NOMO-1 treated with DMSO at 0.1 percent for 48 hours (cell line): Measurements from ENCODE around the gene PTPRN2.

ENCODE experiments used
- DNase-seq: peaks from one replicate; lab custom pipeline; 2025; ENCODE audit not compliant: unreplicated experiment; lab: John Stamatoyannopoulos, UW

Gene PTPRN2

DNA sequence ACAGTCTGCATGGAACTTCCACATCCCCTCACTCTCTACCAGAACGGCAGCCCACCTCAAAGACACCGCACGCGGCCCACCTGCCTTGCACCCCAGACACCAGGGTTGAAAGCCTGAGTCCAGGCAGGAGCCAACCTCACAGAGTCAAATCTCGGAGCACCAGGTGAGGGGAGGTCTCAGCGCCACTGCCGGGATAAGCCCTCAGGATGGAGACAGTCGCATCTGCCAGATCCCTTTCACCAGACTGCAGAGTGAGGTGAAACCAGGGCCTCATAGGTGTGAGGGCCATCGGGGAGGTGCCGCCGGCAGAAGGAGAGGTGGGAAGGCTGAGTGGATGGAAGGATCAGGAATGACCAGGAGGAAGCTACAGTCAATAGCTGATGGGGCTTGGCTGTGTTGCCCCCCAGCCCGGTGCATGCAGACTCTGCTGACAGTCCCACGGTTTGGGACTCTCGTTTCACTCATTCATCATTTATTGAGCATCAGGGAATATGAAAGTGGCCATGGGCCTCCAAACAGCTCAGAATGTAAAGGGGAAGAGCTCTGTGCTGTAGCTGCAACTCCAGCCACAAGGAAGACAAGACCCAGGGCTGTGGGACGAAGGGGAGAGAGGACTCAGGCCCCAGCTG lies 315.0 kb downstream of the PTPRN2 start:
- no peak for DNase-seq

DNA sequence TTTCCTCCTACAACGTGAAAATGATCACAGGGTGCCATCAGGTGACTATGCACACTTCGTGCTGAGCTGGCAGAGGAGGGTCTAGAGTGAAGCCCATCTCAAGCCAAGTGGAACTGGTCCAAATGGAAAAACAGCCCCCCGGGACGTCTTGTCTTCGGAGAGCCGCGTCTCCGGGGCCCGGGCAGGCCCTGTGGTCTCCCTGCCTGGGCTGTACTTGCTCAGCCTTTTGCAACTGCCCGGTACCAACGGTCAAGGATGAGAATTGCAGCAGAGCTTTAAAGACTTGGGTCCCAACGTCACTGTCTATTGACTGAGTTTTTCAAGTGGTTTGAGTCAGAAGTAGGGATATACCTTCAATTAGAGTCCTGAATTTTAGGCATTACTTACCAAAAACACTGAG lies 315.5 kb downstream of the PTPRN2 start:
- no peak for DNase-seq

DNA sequence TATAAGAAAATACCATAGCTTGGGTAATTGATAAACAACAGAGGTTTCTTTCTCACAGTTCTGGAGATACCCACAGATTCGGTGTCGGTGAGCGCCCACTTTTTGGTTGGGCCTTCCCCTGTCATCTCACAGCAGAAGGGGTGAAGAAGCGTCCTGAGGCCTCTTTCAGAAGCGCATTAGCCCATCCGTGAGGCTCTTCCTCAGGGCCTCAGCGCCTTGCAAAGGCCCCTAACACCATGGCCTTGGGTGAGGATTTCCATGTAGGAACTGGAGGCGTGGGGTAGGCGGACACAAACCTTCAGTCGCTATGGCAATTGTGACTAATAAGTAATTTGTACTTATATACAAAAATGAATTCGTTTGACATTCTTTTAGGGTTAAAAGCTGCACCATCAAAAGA lies 316.0 kb downstream of the PTPRN2 start:
- DNase-seq = no peak

DNA sequence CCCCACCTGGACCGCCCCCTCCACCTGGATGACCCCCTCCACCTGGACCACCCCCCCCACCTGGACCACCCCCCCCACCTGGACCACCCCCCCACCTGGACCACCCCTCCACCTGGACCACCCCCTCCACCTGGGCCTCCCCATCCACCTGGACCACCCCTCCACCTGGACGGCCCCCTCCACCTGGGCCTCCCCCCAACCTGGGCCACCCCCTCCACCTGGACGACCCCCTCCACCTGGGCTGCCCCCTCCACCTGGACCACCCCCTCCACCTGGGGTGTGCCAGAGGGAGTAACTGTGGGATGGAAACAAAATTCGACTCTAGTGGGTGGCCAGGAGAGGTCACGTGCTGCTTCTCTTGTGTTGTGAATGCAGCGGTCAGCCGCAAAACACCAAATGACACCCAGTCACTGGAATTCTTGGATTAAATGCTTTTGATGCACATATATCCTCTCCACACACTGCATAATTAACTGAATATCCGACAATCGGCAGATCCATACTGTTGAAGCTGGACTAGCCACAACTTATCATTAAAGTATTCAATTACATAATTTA lies 316.7 kb downstream of the PTPRN2 start:
- no peak for DNase-seq

DNA sequence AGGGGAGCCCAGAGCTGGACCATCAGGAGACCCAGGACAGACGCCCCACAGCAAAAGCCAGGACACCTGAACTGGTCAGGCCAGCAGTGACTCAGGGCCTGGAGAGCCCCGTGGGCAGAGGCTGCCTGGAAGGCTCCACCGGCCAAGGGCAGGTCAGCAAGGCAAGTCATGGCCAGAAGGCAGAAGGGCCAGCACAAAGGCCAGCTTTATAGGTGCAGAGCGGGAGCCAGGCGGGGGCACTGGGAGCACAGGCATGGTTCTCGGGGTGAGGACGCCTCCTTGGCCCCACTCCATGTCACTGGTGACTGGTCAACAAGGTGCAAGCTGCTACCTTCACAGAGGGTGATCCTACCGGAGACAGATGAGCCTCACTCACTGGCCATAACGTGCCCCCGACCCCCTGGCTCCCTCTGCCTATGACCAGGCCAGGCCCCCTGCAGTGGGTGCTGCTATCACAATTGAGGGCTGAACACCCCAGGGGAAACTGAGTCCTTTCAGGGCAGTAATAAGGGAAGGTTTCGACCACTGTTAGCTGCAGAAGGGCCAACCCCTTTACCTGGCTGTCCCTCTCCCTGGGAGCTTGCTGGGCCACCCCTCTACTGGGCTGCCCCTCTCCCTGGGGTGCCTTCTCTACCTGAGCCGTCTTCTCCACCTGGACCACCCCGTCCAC lies 317.4 kb downstream of the PTPRN2 start:
- no peak for DNase-seq

DNA sequence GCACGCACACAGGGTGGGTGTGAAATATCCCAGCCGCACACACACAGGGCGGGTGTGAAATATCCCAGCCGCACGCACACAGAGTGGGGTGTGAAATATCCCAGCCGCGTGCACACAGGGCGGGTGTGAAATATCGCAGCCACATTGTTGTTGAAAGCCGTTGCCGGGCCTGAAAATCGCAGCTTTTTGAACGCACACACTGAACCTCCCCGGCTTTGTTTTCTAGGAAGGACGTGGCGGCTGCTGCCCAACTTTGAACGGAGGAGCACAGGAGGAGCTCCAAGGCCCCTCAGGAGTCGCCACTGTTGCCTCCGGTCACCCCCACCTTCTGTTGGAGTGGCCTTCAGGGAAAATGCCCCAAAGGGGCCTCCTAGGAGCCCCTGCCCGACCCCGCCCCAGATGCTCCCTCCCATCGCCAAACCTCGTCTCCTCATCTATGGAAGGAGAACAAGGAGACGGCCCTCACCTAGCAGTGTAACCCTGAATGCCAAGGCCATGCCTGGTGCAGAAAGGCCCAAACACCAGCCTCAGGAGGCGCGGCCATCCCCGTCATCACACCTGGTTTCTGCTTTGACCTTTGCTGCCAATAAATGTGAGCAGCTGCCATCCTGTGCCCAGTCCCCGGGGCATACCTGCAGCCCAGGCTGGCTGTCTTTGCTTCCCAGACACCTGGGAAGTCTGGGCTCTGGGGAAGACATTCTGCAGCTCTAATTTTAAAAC lies 318.6 kb downstream of the PTPRN2 start:
- no peak for DNase-seq

DNA sequence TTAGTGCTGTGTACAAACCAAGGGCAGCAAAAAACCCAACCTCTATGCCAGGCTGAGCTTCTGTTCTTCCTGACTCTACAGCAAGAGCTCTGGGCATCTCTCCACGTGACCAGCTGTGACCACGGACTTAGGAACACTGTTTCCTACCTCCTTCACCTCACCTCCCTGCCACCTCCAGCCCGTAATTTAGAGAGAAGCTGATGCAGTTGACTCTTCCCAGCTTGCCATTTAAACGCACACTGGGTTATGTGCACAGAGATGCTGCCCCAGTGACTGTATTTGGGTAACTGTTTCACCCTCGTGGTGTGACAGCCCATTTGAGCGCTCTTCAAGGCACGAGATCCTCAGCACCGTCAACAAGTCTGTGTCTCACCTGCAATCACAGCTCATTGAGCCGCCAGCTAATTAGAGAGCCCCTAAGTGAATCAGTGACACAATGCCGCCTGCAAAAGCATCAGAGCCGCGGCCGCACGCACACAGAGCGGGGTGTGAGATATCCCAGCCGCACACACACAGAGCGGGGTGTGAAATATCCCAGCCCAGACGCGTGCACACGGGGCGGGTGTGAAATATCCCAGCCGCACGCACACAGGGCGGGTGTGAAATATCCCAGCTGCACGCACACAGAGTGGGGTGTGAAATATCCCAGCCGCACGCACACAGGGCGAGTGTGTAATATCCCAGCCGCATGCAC lies 319.7 kb downstream of the PTPRN2 start:
- DNase-seq = no peak

DNA sequence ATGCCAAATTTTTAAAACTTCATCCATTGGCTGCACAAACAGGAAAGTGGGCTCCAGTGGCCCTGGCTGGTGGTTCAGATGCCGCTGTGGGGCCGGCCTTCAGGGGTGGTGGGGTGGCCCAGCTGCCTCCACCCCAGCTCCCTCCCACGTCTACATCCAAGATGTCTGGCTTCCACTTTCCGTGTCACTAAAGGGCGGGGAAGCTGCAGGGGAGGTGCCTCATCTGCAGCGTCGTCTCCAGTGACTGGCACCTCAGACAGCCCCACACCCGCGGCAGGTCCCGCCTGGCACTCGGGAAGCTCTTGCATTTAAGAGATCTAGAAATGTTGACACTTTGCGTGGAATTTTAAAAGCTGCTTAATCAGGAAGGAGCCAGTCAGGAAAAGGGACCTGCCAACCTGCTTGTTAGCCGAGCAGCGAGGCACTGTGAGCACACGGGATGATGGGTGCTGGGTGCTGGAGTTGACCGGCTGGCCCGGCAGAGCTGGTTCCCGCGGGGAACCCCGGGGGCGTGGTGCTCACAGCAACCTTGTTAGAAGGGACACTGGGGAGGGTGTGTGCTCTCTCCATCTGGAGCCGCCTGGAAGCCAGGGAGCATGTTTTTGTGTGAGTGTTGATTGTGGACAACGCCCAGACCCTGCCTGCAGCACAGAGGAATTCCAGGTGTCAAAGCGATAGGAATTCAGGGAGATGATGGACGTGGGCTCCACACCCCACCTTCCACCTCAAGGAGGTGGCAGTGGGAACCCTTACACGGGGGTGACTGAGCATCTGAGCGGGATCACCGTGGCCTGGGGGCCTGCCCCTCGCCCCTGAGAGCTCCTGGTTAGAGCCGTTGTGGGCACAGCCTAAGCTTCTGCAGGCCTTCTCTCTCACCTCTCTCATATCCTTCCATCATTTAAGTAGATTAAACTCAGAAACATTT lies 320.5 kb downstream of the PTPRN2 start:
- no peak for DNase-seq

DNA sequence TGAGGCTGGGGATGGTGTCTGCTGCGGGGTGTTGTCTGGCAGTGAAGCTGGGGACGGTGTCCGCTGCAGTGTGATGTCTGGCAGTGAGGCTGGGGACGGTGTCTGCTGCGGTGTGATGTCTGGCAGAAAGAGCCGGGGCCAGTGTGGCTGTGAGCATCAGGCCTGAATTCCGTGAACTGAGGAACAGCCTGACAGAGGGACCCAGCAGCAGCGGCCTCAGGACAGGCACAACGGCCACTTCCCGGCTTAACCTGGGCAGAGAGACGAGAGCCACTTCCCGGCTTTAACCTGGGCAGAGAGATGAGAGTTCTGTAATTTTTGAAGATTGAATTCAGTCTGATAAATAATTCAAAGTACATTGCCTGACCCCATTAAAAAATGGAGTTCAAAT lies 321.2 kb downstream of the PTPRN2 start:
- no peak for DNase-seq

DNA sequence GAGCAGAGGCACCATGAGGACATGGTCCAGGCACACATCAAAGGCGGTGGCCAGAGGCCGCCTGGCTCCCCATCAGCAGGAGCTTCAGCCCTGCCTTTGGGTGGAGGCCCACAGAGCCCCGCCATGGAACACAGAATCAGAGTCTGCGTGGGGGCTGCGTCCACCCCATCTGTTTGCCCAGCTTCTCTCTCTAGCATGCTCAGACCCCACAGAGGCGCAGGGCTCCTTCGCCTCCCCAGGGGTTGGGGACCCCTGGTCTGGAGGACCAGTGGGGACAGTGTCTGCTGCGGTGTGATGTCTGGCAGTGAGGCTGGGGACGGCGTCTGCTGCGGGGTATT lies 321.9 kb downstream of the PTPRN2 start:
- no peak for DNase-seq

DNA sequence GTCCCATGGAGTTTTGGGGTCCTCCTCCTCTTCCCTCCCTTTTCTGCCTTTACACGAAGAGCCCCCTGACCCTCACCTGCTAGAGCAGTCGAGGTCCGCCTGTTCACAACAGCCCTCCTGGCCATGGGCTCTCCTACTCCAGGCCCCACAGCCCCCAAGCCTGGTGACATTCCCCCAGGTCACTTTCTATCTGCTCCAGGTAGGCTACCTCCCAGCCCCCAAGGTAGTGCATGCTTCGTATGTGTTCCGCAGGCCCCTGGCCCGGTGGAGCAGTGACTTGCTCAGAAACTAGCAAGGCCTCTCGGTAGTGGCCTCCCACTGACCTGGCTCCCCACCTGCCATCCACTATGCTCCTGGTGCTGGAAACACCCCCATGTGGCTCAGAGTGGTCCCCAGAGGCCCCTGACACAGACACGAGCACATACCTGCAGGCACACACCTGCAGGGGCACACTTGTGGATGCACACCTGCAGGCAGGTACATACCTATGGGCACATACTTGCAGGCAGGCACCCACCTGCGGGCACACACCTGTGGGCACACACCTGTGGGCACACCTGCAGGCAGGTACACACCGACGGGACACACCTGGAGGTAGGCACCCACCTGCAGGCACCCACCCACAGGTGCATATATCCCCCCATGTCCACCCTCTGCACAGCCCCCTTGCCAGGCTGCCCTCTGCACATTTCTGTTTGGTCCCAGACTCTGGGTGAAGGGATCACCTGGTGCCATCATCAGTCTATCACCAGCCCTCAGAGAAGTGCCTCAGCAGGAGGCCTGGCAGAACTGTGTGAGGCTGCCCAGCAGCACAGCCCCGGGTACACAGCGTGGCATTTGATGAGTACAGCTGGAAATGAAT lies 322.5 kb downstream of the PTPRN2 start:
- DNase-seq = no peak

DNA sequence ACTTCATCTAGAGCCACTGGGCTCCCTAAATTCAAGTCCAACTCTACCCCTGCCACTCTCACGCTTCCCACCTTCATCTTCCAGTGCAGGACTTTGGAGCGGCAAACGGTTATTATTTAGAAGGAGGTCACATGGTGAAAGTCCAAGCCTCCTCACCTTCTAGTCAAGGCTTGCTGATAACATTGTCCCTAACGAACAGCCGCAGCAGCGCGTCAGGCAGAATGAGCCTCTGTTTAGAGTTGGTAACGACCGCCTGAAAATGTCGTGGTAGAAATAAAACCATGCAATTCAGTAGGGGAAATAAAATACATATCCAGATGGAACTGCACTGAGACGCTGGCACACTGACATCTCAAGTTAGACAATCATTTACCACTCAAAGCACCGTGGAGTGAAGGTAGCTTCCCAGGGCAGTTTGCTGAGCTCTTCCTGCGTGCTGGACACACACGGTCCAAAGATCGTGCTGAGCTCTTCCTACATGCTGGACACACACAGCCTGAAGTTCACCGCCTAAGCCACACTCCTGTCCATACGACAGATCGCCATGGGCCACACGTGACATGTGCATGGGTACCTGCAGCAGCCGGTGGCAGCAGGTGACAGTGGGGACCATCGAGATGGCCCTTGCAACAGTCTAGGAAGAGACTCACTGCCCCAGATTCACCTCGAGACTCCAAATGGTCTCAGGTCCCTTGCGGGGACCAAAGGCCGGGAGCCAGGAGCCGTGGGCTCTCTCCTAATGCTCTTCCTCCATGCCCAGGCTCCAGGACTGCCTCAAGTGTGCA lies 323.5 kb downstream of the PTPRN2 start:
- no peak for DNase-seq

DNA sequence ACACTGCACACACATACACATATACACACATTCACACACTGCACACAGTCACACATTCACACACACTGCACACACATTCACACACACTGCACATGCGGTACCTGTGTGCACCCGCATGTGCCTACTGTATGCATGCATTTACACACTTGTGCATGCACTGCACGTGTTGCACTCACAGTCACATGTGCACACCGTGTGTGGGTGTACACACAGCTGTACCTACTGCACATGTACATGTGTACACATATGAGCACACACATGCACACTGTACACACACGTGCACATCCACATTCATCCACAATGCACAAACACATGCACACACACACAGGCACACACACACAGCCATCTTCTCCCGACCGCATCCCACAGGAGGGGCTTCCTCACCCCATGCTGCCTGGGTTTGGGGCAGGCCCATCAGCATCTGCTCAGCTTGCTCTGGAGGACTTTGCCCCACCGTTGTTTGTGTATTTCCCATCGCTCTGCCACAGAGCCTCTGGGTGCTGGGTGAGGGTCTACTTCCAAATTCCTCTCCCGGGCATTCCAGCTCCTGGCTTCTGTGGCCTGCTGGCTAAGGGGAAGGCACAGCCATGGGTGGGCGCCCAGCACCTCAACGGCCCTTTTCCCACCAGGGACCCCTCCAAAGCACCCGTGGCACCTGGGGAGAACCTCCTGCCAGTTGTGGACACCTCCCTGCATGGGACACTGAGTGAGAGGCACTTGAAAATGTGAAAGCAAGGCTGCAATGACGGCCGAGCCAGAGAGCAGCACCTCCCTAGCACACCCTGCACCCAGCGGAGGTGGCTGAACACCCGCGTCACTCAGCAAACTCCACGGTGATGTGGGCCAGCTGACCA lies 324.3 kb downstream of the PTPRN2 start:
- no peak for DNase-seq

DNA sequence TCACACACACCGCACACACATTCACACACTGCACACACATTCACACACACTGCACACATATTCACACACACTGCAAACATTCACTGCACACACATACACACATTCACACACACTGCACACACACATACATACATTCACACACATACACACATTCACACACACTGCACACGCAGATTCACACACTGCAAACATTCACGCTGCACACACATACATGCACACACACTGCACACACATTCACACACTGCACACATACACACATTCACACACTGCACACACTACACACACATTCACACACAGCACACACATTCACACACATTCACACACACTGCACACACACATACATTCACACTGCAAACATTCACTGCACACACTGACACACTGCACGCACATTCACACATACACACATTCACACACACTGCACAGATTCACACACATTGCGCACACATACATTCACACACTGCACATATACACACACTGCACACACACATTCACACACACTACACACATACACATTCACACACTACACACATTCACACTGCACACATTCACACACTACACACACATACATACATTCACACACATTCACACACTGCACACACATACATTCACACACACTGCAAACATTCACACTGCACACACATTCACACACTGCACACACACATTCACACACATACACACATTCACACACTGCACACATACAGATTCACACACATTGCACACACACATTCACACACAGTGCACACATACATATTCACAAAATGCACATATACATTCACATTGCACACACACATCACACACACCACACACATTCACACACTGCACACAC lies 325.1 kb downstream of the PTPRN2 start:
- DNase-seq = no peak

DNA sequence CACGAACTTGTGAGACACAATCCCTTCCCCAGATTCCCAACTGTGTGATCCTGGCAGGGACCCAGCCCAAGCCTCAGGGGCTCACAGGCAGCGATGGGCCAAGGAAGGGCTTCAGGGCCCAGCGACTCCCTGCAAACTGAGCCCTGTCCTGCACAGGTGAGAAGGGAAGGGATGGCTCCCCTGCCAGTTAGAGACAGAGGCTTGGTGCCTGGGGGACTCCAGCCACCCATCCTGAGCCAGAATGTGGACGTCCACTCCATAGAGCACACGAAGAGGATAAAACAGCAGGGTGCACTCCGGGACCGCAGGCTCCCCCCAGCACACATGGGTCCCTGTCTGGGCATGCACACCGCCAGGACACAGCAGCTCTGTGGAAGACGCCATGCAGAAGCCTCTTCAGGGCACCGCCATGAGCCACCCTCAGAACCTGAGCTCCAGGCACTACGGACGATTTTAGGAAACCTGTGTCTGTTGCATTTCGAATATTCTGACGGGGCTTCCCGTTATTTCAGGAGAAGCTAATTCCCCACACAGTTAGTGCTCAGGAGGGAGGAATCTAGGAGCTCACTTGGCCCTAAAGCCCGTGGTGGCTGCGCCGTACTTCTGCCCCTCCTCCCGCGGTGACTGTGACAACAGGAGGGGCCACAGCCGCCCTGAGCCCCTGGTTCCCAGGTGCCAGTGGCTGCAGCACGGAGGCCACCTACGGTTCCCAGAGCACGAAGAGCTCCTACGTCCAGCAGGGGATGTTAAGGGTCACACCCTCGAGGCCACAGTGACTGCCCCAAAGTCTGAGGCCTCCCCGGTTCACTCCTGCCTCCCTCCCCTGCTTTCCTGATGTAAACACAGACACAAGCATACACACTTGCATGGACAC lies 326.0 kb downstream of the PTPRN2 start:
- no peak for DNase-seq
